ENCODE data around the gene ARL13A. TPM values are rescaled to one million over a fixed set of nuclear protein-coding genes. Genes with fewer than 3 reads are reported as not detected.

The ARL13A gene
- not detected for total RNA-seq

DNA sequence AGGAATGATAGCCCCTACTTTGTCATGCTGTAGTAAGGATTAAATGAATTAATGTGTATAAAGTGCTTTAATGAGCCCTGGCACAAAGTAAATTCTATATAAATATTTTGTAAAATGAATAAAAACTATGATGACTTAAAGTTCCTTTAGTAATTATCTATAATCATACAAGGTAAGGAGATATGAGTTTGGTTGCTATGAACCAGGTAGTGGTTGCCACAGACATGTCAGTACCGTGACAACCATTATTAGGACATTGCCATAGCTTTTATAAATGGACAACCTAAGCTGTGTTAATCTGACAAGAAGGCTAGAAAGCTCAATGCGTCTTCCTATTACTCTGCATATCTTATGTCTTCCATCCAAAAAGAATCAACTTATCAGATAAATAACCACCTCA, at the start of gene ARL13A:
Gene ARL13A, plus strand, starts transcription at position 301 of the 400 bp plus-strand sequence. CDS start 3,982 bp downstream, outside the sequence.
- POLR2A ChIA-PET, result no interaction called here

GRCh38 chrX:100924375-100924774, 45.1 kb upstream of the ARL13A start:
- ChIA-PET POLR2A (no interaction called here), CTCF (no interaction called here)

More for the DNA sequence above, at the start of gene ARL13A:
- CTCF ChIA-PET, result no interaction called here

DNA sequence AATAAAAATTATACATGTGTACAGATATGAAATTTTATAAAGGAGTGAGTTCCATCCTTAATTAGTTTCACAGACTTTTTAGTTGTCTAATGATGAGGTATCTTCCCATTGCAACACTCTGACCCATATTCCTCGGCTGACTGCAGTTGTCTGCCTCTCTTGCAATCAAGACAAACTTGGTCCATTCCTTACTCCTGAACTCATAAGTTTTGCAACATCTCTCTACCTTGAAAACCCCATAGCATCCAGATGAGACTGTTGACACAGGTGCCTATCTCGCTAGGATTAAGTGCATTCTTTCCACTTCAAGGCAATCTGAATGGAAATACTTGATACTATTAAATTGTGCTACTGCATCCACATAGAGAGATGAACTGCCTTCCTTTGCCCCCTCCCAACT, 43.1 kb upstream of the ARL13A start:
- ChIA-PET CTCF (no interaction called here), POLR2A (no interaction called here)

DNA sequence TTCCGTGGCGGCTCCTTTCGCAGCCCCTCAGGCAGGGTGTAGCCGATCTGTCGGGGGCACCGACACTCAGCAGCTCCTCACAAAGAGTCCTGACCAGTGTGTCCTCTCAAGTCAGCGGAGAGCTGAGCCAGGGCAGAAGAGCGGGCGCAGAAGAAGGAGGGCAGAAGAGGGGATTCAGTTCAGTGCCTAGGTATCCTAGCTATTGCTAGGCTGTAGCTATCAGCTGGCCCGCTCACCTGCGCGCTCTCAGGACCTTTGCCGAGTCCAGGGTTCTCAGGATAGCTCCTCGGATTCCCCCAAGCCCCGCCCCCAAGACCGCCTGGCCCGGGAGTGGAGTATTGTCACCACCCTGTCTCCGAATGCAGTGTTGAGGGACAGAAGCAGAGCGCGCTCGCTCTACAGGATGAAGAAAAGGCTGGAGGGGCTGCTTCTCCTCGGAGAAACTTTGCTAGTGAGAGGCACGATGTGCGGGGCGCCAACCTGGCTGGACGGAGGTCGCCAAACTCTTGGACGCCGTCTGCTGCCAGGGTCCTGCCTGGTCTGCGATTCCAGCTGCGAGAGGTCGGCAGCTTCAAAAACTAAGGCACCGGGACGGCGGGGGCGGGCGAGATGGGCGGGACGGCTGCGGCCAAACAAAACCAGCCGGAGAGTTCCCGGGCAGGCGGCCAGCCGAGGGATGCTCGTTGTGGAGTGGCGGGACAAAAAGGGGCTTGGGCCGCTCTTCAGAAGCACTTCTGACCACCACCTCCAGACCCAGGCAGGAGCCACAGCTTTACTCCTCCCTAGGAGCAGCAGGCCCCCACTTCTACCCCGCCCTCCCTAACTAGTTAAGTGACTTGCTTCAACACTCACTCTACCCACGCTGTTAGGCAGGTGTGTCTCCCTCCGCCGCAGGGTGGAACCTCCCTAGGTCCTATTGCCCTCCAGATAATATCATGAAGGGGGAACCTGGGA, 40.6 kb upstream of the ARL13A start, which contains the start of gene XKRX:
Gene XKRX, minus strand, starts transcription at position 258 of the 954 bp plus-strand sequence. CDS start 613 bp downstream, outside the sequence.
- POLR2A ChIA-PET, result interaction anchor here (0.5 to 1.1 kb wide), 2 partner anchors 99 to 300 kb away, joined by 3 to 4 read pairs; no protein-coding TSS in a partner anchor
- CTCF ChIA-PET, result interaction anchor here (1.0 kb wide), 1 partner anchor 9 kb away, joined by 3 read pairs; no protein-coding TSS in a partner anchor

DNA sequence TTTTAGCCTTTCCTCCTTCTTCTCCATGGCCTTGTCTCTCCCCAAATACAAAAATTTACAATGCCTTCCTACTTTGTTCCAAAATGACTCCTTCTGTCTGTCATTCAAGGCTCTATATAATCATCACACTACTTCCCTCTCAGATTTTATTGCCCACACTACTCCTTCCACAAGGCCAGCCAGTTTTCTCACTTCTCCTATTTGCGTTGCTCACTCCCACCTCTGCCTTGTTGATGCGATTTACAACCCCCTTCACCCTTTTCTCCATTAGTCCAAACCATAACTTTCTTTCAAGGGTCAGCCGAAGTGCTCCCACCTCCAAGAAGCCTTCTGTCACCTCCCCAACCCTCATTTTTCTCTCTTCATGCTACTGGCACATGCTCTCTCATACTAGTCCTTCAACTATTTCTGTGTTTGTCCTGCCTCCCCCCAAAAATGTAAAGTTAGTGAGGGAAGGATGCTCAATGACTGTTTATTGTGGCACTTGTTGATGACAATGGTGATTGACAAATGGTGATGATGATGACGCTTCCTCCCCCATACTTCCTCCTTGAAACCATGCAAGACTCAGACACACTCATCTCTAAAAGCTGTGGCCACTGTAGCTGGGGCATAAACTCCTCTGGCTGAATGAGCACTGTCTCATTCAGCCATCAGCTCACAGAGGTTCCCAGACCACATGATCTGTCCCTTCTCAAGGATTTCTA, 38.1 kb upstream of the ARL13A start:
- POLR2A ChIA-PET, result interaction anchor here (0.6 kb wide), 2 partner anchors 119 to 120 kb away, joined by 3 read pairs; no protein-coding TSS in a partner anchor
- CTCF ChIA-PET, result no interaction called here

DNA sequence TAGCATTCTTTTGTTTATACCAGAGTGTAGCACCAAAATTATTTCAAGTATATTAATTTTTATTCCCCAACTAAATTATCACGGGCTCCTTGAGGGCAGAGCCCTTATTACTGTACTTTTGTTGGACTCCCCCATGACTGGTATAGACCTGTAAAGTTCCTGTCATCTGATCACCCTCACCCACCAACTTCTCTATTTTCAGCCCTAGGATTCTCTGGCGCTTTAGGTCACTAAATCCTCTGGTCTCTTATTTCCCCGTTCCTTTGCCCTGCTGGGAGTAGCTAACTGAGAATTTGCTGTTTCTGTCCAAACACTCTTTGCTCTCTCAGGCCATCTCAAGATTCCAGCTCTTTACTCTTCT, 37.6 kb upstream of the ARL13A start:
- ChIA-PET POLR2A (interaction anchor here (0.6 kb wide), 1 partner anchor 119 kb away, joined by 3 read pairs; no protein-coding TSS in a partner anchor), CTCF (no interaction called here)

DNA sequence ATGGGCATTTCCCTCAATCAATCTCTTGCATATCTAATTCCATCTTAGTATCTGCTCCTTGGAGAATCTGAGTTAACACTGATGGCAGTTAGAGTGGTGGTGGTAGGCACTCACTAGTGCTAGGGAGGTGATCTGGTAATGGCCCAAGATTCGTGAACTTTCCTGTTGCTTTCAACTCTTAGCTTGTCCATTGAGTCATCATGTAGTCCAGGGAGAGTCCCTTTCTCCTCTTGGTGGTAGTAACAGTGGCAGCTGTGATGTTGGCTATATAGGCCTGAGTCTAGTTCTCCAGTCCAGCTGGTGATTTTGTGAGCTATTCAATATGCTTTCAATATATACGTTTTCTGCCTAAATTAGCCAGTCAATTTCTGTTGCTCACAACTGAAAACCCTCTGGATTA, 33.7 kb upstream of the ARL13A start:
- ChIA-PET POLR2A (no interaction called here), CTCF (no interaction called here)

DNA sequence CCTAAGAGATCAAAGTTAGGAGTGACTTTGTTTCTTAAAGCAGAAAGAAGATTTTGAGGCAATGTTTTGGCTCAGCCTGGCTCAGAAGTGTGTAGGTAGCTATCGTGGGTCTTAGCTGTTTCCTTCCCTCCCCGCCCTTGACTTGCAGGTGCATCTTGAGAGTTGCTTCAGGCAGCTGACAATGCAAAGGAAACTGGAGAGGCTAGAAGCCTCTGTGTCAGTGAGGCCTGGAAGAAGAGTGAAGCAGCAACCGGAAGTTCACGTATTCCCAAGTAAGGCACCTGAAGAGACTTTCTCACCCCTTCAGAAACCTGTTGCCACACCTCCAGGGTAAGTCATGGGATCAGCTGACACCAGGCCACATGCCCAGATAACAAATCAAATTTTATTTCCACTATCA, 30.2 kb upstream of the ARL13A start:
- CTCF ChIA-PET, result no interaction called here
- POLR2A ChIA-PET, result no interaction called here

- ChIA-PET POLR2A (no interaction called here), CTCF (no interaction called here)
These were observed 24.9 kb upstream of the ARL13A start for GRCh38 chrX:100944601-100945000.

DNA sequence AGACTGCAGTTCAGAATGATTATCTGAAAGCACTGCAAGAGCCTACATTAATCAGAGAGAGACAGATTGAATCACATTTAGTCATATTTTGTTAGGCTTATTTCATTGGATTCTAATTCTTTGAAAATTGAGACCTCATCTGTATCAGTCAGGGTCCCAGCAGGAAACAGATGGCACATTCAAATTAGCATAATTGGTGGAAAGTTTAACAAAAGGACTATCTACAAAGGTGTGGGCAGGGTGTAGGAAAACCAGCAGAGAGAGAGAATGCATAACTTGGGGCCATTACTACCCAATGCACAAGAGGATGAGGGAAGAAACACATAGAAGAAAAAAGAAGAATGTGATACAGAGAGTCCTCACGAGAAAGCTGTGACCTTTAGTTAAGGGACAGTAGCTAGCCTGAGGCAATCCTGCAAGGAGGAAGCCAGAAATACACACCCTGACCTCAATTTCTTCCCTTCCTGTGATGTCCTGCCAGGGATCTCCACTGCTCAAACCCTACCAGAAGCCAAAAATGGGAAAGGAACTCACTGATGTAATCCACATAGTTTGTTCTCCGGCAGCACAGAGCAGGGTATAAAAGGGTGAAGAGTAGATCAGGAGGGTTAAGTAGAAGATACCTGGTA, 23.1 kb upstream of the ARL13A start:
- CTCF ChIA-PET, result no interaction called here
- POLR2A ChIA-PET, result no interaction called here

GRCh38 chrX:100948557-100948956, 21.0 kb upstream of the ARL13A start:
- ChIA-PET CTCF (no interaction called here), POLR2A (no interaction called here)

DNA sequence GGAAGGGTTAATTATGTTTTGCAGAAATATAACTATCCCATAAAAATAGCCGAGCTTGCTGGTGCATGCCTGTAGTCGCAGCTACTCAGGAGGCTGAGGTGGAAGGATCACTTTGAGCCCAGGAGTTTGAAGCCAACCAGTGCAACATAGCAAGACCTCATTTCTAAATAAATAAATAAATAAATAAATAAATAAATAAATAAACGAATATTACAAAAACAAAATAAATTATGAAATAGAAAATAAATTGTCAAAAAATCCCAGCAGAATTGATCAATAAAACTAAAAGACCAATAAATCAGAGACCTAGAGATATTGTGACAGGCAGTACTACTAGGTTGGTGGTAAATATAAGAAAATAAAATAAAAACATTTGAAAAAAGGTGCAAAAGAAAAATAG, 6.7 kb upstream of the ARL13A start:
- ChIA-PET POLR2A (no interaction called here), CTCF (no interaction called here)

DNA sequence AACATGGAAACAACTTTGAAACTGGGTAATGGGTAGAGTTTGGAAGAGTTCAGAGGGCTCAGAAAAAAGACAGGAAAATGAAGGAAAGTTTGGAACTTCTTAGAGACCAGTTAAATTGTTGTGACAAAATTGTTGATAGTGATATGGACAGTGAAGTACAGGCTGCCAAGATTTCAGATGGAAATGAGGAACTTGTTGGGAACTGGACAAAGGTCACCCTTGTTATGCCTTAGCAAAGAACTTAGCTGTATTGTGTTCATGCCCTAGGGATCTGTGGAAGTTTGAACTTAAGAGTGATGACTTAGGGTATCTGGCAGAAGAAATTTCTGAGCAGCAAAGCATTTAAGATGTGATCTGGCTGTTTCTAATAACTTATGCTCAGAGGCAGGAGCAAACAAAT, 5.1 kb upstream of the ARL13A start:
- ChIA-PET CTCF (no interaction called here), POLR2A (no interaction called here)

DNA sequence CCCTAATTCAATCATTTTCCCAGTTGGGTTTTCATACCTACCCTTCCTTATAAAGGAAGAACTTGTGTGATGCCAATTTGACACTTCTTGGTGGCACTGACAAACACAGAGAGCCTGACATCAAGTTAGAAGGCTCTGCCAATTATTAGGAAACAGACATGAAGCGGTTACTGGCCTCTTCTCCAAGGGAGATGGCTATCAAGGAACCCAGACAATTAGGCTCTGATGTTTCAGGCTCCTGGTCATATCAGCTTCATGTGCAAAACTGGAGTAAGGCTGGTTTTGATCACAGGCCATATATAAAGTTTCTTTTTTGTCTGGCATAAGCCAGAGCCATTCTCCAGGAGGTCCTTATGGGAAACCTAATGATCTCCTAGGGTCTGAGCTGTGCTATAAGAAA, 428 bp downstream of the ARL13A start:
- CTCF ChIA-PET, result no interaction called here
- POLR2A ChIA-PET, result no interaction called here

DNA sequence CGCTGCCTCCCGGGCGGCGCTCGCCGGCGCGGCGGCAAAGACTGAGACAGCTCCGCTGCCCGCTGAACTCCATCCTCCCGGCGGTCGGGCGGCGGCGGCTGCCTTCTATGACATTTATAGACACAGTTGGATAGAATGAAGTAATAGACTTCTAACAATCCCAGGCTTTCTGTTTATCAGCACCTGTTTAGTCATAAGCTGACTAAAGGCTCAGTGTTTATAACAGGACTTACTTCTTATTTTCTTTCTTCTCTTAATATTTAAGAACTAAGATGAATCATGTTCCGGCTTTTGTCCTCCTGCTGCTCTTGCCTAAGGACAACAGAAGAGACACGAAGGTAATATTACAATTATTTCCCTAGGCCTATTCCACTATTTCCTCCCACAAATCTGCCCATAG, 3.9 kb downstream of the ARL13A start:
- CTCF ChIA-PET, result no interaction called here
- POLR2A ChIA-PET, result no interaction called here

- ChIA-PET CTCF (interaction anchor here (0.5 kb wide), 1 partner anchor 58 kb away, joined by 3 read pairs; no protein-coding TSS in a partner anchor), POLR2A (no interaction called here)
These were observed 5.7 kb downstream of the ARL13A start for GRCh38 chrX:100975212-100975611.

- CTCF ChIA-PET, result no interaction called here
- POLR2A ChIA-PET, result no interaction called here
These were observed 6.7 kb downstream of the ARL13A start for GRCh38 chrX:100976211-100976610.

GRCh38 chrX:100979881-100980607, 10.5 kb downstream of the ARL13A start:
- ChIA-PET POLR2A (no interaction called here), CTCF (no interaction called here)

GRCh38 chrX:100980608-100981497, 11.3 kb downstream of the ARL13A start:
- CTCF ChIA-PET, result no interaction called here
- POLR2A ChIA-PET, result no interaction called here

All from activated CD8-positive, alpha-beta memory T cell treated with anti-CD3 and anti-CD28 coated beads for 36 hours (primary cell).